Activated CD4-positive, alpha-beta T cell treated with anti-CD3 and anti-CD28 coated beads for 36 hours (primary cell): ENCODE results near the gene R3HDM2. TPM values are rescaled to one million over a fixed set of nuclear protein-coding genes. Genes with fewer than 3 reads are reported as not detected.
A peak's percentile ranks its signal among the peaks of the same experiment; 100 is the strongest.

ENCODE experiments used
- ATAC-seq: fragments of 200-7000 bp; cut with Tn5 transposase; one replicate; pipeline ENCODE4 v1.10.0; 2021; ENCODE audit warnings: mild to moderate bottlenecking, moderate library complexity
- CTCF ChIA-PET: fragments of 350-600 bp; sonication (Branson Sonifier 250); formaldehyde crosslinking; loops from one replicate; lab custom pipeline; 2021; ENCODE audit warnings: antibody characterized with exemption; lab: Charles Lee
- POLR2A ChIA-PET: fragments of 350-600 bp; sonication (Branson Sonifier 250); formaldehyde crosslinking; loops from one replicate; lab custom pipeline; 2021; ENCODE audit warnings: antibody characterized with exemption, inconsistent platforms; lab: Charles Lee
- DNase-seq: peaks from one replicate; pipeline ENCODE4 v3.0.0-alpha.2; 2020
- H3K27ac Mint-ChIP-seq: one replicate; pipeline ENCODE4 v1.8.0; 2021; ENCODE audit warnings: mixed read lengths
- H3K27me3 Mint-ChIP-seq: one replicate; pipeline ENCODE4 v1.8.0; 2021; ENCODE audit warnings: mixed read lengths
- H3K36me3 Mint-ChIP-seq: one replicate; pipeline ENCODE4 v1.8.0; 2021; ENCODE audit warnings: low read depth, mixed read lengths
- H3K4me1 Mint-ChIP-seq: one replicate; pipeline ENCODE4 v1.8.0; 2021; ENCODE audit warnings: mixed read lengths
- H3K4me3 Mint-ChIP-seq: one replicate; pipeline ENCODE4 v1.8.0; 2021; ENCODE audit warnings: mild to moderate bottlenecking, moderate library complexity, mixed read lengths
- H3K9me3 Mint-ChIP-seq: one replicate; pipeline ENCODE4 v1.8.0; 2021; ENCODE audit warnings: low read depth, mixed read lengths
- intact Hi-C, 2 experiments: fragments of 100-400 bp; cut with DNase I in 1 of 2; cut with micrococcal nuclease in 1 of 2; formaldehyde crosslinking; loops; one replicate each; pipeline versions ENCODE4 v1.14.2 to v1.15.1; 2022 to 2024; cut with DNase I, micrococcal nuclease
- total RNA-seq, 2 experiments: library from RNA; stranded (reverse); gene quantifications; one replicate each; pipeline ENCODE4 v1.2.3, GENCODE V29; 2021

The R3HDM2 gene
- total RNA-seq, result 10 to 100 TPM; 45.9 to 52.5 TPM

GRCh38 chr12:57430931-57431566 is at the start of gene R3HDM2:
Gene R3HDM2 (minus strand): TSS chr12:57431043. CDS start chr12:57310428, 120,615 bp downstream.
- intact Hi-C loops, result loop anchor here (1.0 to 5.0 kb wide), 8 partner anchors 28 to 369 kb away; partner anchors contain the start of genes GLI1 (in 2 of the 2), MBD6 (in 1 of the 2) and NAB2 (in 1 of the 2)
- ATAC-seq (peak; percentile 95), DNase-seq (peak; percentile 97)
- ChIA-PET POLR2A (no interaction called here), CTCF (interaction anchor here (2.6 to 4.1 kb wide), 2 partner anchors 21 to 27 kb away, joined by 8 to 23 read pairs; partner anchors contain the start of gene GLI1)
- Mint-ChIP-seq H3K36me3 (peaks cover 8% of the 10 kb centered on the region), H3K27me3 (no peaks in the 10 kb centered on the region), H3K27ac (peak within 1 kb of the TSS; percentile 100), H3K9me3 (no peaks in the 10 kb centered on the region), H3K4me1 (peaks cover 35% of the 10 kb centered on the region), H3K4me3 (peak within 1 kb of the TSS; percentile 89)

- POLR2A ChIA-PET, result interaction anchor here (0.7 to 1.0 kb wide), 2 partner anchors 38 to 236 kb away, joined by 3 to 5 read pairs; no protein-coding TSS in a partner anchor
- peaks cover 58% of the 10 kb centered on the region for H3K36me3 Mint-ChIP-seq
- intact Hi-C loops, result loop anchor here (1.0 to 5.0 kb wide), 4 partner anchors 9 to 392 kb away; partner anchors contain the start of genes MARS1 (in 1 of the 2), NAB2 (in 1 of the 2) and OS9 (in 1 of the 2)
- DNase-seq (peak; percentile 77), ATAC-seq (peak; percentile 49)
- peak within 1 kb of the TSS; percentile 86 for H3K4me3 Mint-ChIP-seq
- peak within 1 kb of the TSS; percentile 99 for H3K27ac Mint-ChIP-seq
- H3K4me1 Mint-ChIP-seq, result peaks cover 59% of the 10 kb centered on the region
- CTCF ChIA-PET, result interaction anchor here (0.5 to 2.2 kb wide), 10 partner anchors 10 to 409 kb away, joined by 3 to 14 read pairs (median 3); partner anchors contain the start of genes GLI1, INHBE and SHMT2
- H3K9me3 Mint-ChIP-seq, result no peaks in the 10 kb centered on the region
- H3K27me3 Mint-ChIP-seq, result no peaks in the 10 kb centered on the region
These were observed 48.7 kb upstream of the R3HDM2 start, which contains the start of gene ARHGAP9 for GRCh38 chr12:57479376-57480115. Gene ARHGAP9 (minus strand): TSS chr12:57479866. CDS start chr12:57479406, 460 bp downstream.

- ChIA-PET POLR2A (interaction anchor here (0.7 to 0.9 kb wide), 2 partner anchors 20 to 273 kb away, joined by 3 to 4 read pairs; partner anchors contain the start of gene CDK4), CTCF (interaction anchor here (2.1 kb wide), 1 partner anchor 20 kb away, joined by 14 read pairs; the partner anchor contains the start of gene GLI1)
- Mint-ChIP-seq H3K4me1 (peaks cover 64% of the 10 kb centered on the region), H3K27me3 (no peaks in the 10 kb centered on the region), H3K36me3 (peaks cover 64% of the 10 kb centered on the region), H3K4me3 (peak overlapping the region; percentile 86), H3K9me3 (no peaks in the 10 kb centered on the region), H3K27ac (peak overlapping the region; percentile 99)
- DNase-seq (no peak), ATAC-seq (no peak)
- intact Hi-C loops, result loop anchor here (1.0 to 5.0 kb wide), 4 partner anchors 9 to 392 kb away; partner anchors contain the start of genes MARS1 (in 1 of the 2), NAB2 (in 1 of the 2) and OS9 (in 1 of the 2)
These were observed 48.2 kb upstream of the R3HDM2 start for GRCh38 chr12:57479043-57479375.

- Mint-ChIP-seq H3K36me3 (peaks cover 68% of the 10 kb centered on the region), H3K27ac (peak overlapping the region; percentile 99), H3K27me3 (no peaks in the 10 kb centered on the region), H3K9me3 (no peaks in the 10 kb centered on the region), H3K4me1 (peaks cover 64% of the 10 kb centered on the region), H3K4me3 (peak overlapping the region; percentile 86)
- DNase-seq (peak; percentile 71), ATAC-seq (peak; percentile 57)
- intact Hi-C loops, result loop anchor here (1.0 to 5.0 kb wide), 6 partner anchors 9 to 391 kb away; partner anchors contain the start of genes DDIT3 (in 1 of the 2), NAB2 (in 1 of the 2) and OS9 (in 1 of the 2)
- ChIA-PET POLR2A (interaction anchor here (0.6 to 0.9 kb wide), 3 partner anchors 19 to 274 kb away, joined by 3 to 4 read pairs (median 4); partner anchors contain the start of gene CDK4), CTCF (interaction anchor here (0.6 to 4.6 kb wide), 8 partner anchors 9 to 389 kb away, joined by 3 to 58 read pairs (median 10); partner anchors contain the start of gene GLI1)
These were observed 47.2 kb upstream of the R3HDM2 start for GRCh38 chr12:57477710-57478681.

GRCh38 chr12:57476993-57477709 is 46.3 kb upstream of the R3HDM2 start:
- Mint-ChIP-seq H3K36me3 (peaks cover 75% of the 10 kb centered on the region), H3K27me3 (no peaks in the 10 kb centered on the region), H3K4me3 (peak overlapping the region; percentile 86), H3K27ac (peak overlapping the region; percentile 99), H3K9me3 (no peaks in the 10 kb centered on the region), H3K4me1 (peaks cover 68% of the 10 kb centered on the region)
- ATAC-seq, result no peak
- POLR2A ChIA-PET, result no interaction called here
- no peak for DNase-seq
- intact Hi-C loops, result loop anchor here (1.0 to 5.0 kb wide), 8 partner anchors 14 to 390 kb away; partner anchors contain the start of genes DCTN2 (in 1 of the 2), DDIT3 (in 1 of the 2), GLI1 (in 1 of the 2) and NAB2 (in 1 of the 2)
- CTCF ChIA-PET, result interaction anchor here (0.6 to 4.6 kb wide), 14 partner anchors 9 to 1359 kb away, joined by 3 to 58 read pairs (median 3); partner anchors contain the start of genes DCTN2, GLI1, INHBE and SHMT2

GRCh38 chr12:57476162-57476992 is 45.5 kb upstream of the R3HDM2 start:
- Mint-ChIP-seq H3K27me3 (no peaks in the 10 kb centered on the region), H3K4me1 (peaks cover 62% of the 10 kb centered on the region), H3K27ac (peak overlapping the region; percentile 99), H3K9me3 (no peaks in the 10 kb centered on the region), H3K4me3 (peak overlapping the region; percentile 86), H3K36me3 (peaks cover 73% of the 10 kb centered on the region)
- ChIA-PET CTCF (interaction anchor here (0.6 to 4.6 kb wide), 15 partner anchors 10 to 1358 kb away, joined by 3 to 58 read pairs (median 4); partner anchors contain the start of genes DCTN2, GLI1, INHBE and SHMT2), POLR2A (interaction anchor here (0.5 to 0.6 kb wide), 2 partner anchors 55 to 112 kb away, joined by 8 to 13 read pairs; no protein-coding TSS in a partner anchor)
- intact Hi-C loops, result loop anchor here (1.0 to 5.0 kb wide), 8 partner anchors 14 to 389 kb away; partner anchors contain the start of genes DCTN2 (in 1 of the 2), DDIT3 (in 1 of the 2), GLI1 (in 1 of the 2) and NAB2 (in 1 of the 2)
- DNase-seq, result peak; percentile 96
- peak; percentile 71 for ATAC-seq

GRCh38 chr12:57475271-57476161 is 44.7 kb upstream of the R3HDM2 start:
- peak overlapping the region; percentile 99 for H3K27ac Mint-ChIP-seq
- POLR2A ChIA-PET, result interaction anchor here (0.5 to 1.0 kb wide), 3 partner anchors 16 to 112 kb away, joined by 3 to 13 read pairs (median 8); partner anchors contain the start of gene GLI1
- H3K4me1 Mint-ChIP-seq, result peaks cover 54% of the 10 kb centered on the region
- ATAC-seq (no peak), DNase-seq (no peak)
- H3K9me3 Mint-ChIP-seq, result no peaks in the 10 kb centered on the region
- peaks cover 68% of the 10 kb centered on the region for H3K36me3 Mint-ChIP-seq
- CTCF ChIA-PET, result interaction anchor here (0.7 to 4.6 kb wide), 18 partner anchors 8 to 385 kb away, joined by 3 to 58 read pairs (median 3); partner anchors contain the start of genes CDK4, DCTN2, GLI1 and SHMT2
- H3K27me3 Mint-ChIP-seq, result no peaks in the 10 kb centered on the region
- H3K4me3 Mint-ChIP-seq, result peak overlapping the region; percentile 86
- intact Hi-C loops, result loop anchor here (1.0 to 5.0 kb wide), 8 partner anchors 13 to 388 kb away; partner anchors contain the start of genes DCTN2 (in 1 of the 2), DDIT3 (in 1 of the 2), GLI1 (in 1 of the 2) and NAB2 (in 1 of the 2)
